ENCODE data around the gene DPP10. TPM values are rescaled to one million over a fixed set of nuclear protein-coding genes. Genes with fewer than 3 reads are reported as not detected.

The DPP10 gene
- total and polyA plus RNA-seq, 10 of the 15 experiments (the other 5 are each of a cell fraction or from before 2014, with no cell fraction given), result not detected

- ATAC-seq (no peak), FAIRE-seq (no peak), DNase-seq (ENCODE audit: low read depth, low spot score) (no peak)
- in situ Hi-C loops (cut with MboI) (no loop called here), intact Hi-C loops (cut with micrococcal nuclease; ENCODE audit: unreplicated experiment) (no loop called here)
- POLR2A ChIA-PET, result no interaction called here
- no TSS peak for BruUV-seq (replicated peaks)
- 5% methylated on average over 3 of the region's 3 CpGs for WGBS (ENCODE audit: insufficient coverage, insufficient replicate concordance, low lambda C conversion rate, missing lambda C conversion rate)
- H3K27me3 ChIP-seq (replicated peaks in 1 of 2; ENCODE audit: control insufficient read depth in 2 of 2, insufficient read depth in 2 of 2, low read length in 1 of 2), result no peaks in the 10 kb centered on the region
- H3K79me2 ChIP-seq (ENCODE audit: control insufficient read depth, insufficient read depth, low read length), result no peaks in the 10 kb centered on the region
- RAD21 ChIA-PET (ENCODE audit: unreplicated experiment), result no interaction called here
- H4K20me1 ChIP-seq (ENCODE audit: control insufficient read depth, insufficient read depth), result no peaks in the 10 kb centered on the region
- H3K4me1 ChIP-seq (ENCODE audit: control insufficient read depth, insufficient read depth, low read length), result no peaks in the 10 kb centered on the region
- H3K9me3 ChIP-seq (replicated peaks; ENCODE audit: control insufficient read depth, insufficient read depth, low read length), result no peaks in the 10 kb centered on the region
- no peak overlapping the region for H2AFZ ChIP-seq (ENCODE audit: control insufficient read depth, low read depth, low read length)
- no peak for TF ChIP-seq RAD21 (IDR thresholded peaks at IDR 0.05; ENCODE audit: insufficient read depth, low read depth, low read length)
- TF ChIP-seq, protein P1, sequence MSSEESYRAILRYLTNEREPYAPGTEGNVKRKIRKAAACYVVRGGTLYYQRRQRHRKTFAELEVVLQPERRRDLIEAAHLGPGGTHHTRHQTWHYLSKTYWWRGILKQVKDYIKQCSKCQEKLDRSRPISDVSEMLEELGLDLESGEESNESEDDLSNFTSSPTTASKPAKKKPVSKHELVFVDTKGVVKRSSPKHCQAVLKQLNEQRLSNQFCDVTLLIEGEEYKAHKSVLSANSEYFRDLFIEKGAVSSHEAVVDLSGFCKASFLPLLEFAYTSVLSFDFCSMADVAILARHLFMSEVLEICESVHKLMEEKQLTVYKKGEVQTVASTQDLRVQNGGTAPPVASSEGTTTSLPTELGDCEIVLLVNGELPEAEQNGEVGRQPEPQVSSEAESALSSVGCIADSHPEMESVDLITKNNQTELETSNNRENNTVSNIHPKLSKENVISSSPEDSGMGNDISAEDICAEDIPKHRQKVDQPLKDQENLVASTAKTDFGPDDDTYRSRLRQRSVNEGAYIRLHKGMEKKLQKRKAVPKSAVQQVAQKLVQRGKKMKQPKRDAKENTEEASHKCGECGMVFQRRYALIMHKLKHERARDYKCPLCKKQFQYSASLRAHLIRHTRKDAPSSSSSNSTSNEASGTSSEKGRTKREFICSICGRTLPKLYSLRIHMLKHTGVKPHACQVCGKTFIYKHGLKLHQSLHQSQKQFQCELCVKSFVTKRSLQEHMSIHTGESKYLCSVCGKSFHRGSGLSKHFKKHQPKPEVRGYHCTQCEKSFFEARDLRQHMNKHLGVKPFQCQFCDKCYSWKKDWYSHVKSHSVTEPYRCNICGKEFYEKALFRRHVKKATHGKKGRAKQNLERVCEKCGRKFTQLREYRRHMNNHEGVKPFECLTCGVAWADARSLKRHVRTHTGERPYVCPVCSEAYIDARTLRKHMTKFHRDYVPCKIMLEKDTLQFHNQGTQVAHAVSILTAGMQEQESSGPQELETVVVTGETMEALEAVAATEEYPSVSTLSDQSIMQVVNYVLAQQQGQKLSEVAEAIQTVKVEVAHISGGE (CRISPR knock-in tag; IDR thresholded peaks at IDR 0.05), result no peak
- no peak for TF ChIP-seq STAT3 (IDR thresholded peaks at IDR 0.05; ENCODE audit: low read depth, low read length)
- TF ChIP-seq SMC3 (IDR thresholded peaks at IDR 0.05; ENCODE audit: borderline replicate concordance, low read length), result no peak
- TF ChIP-seq PAX5 (IDR thresholded peaks at IDR 0.05; ENCODE audit: borderline replicate concordance, low read depth, low read length), result no peak
- no peak for TF ChIP-seq POU2F2 (IDR thresholded peaks at IDR 0.05; ENCODE audit: borderline replicate concordance, low read depth, low read length)
- no peak for TF ChIP-seq SMAD1 (IDR thresholded peaks at IDR 0.05; ENCODE audit: low read depth, partially characterized antibody)
- TF ChIP-seq MEF2B (IDR thresholded peaks at IDR 0.05; ENCODE audit: partially characterized antibody, poor library complexity, severe bottlenecking), result no peak
- TF ChIP-seq FOXM1 (IDR thresholded peaks at IDR 0.05; ENCODE audit: low read depth, low read length), result no peak
- TF ChIP-seq NBN (IDR thresholded peaks at IDR 0.05), result no peak
- TF ChIP-seq EGR1 (IDR thresholded peaks at IDR 0.05; ENCODE audit: borderline replicate concordance in 1 of 2, low read depth in 2 of 2, low read length in 2 of 2), result no peak
- no peak for TF ChIP-seq TCF3 (IDR thresholded peaks at IDR 0.05; ENCODE audit: borderline replicate concordance, insufficient read depth, low read depth, low read length)
- TF ChIP-seq PBX3 (IDR thresholded peaks at IDR 0.05; ENCODE audit: insufficient replicate concordance, low read depth, low read length), result no peak
- no peak for TF ChIP-seq EZH2 (IDR thresholded peaks at IDR 0.05; ENCODE audit: borderline replicate concordance, control insufficient read depth, low read depth, low read length)
- no peak for TF ChIP-seq ZNF274 (IDR thresholded peaks at IDR 0.05; ENCODE audit: insufficient read depth, insufficient read length)
- TF ChIP-seq PML (IDR thresholded peaks at IDR 0.05; ENCODE audit: low read length), result no peak
- no peak overlapping the region for H3K4me2 ChIP-seq (ENCODE audit: control insufficient read depth, insufficient read depth)
- CTCF ChIA-PET, result no interaction called here
- no peak overlapping the region for H3K4me3 ChIP-seq
- SMC1A ChIA-PET (ENCODE audit: uncharacterized antibody, unreplicated experiment), result no interaction called here
- H3K9ac ChIP-seq (ENCODE audit: control insufficient read depth, insufficient read depth, low read length), result no peak overlapping the region
- no peaks in the 10 kb centered on the region for H3K36me3 ChIP-seq (ENCODE audit: control insufficient read depth in 2 of 2, insufficient read depth in 2 of 2, low read length in 1 of 2)
- no peak overlapping the region for H3K27ac ChIP-seq (ENCODE audit: control insufficient read depth, insufficient read depth)
These were observed 20.7 kb upstream of the DPP10 start for GRCh38 chr2:114421781-114422180.

All from GM12878 (cell line).